IPS-18c (cell line): ENCODE data around the gene SLC4A9.

Source experiments
- H3K4me3 ChIP-seq: 2 replicates; pipeline ENCODE4 v1.7.0; 2013; ENCODE audit warnings: low read depth, mild to moderate bottlenecking, low read length, moderate library complexity; ENCODE audit not compliant: insufficient read depth
- H3K9me3 ChIP-seq: one replicate; pipeline ENCODE4 v1.6.1; 2013; ENCODE audit warnings: mild to moderate bottlenecking, low read length, moderate library complexity; ENCODE audit not compliant: control insufficient read depth, insufficient read depth

The SLC4A9 gene, protein sequence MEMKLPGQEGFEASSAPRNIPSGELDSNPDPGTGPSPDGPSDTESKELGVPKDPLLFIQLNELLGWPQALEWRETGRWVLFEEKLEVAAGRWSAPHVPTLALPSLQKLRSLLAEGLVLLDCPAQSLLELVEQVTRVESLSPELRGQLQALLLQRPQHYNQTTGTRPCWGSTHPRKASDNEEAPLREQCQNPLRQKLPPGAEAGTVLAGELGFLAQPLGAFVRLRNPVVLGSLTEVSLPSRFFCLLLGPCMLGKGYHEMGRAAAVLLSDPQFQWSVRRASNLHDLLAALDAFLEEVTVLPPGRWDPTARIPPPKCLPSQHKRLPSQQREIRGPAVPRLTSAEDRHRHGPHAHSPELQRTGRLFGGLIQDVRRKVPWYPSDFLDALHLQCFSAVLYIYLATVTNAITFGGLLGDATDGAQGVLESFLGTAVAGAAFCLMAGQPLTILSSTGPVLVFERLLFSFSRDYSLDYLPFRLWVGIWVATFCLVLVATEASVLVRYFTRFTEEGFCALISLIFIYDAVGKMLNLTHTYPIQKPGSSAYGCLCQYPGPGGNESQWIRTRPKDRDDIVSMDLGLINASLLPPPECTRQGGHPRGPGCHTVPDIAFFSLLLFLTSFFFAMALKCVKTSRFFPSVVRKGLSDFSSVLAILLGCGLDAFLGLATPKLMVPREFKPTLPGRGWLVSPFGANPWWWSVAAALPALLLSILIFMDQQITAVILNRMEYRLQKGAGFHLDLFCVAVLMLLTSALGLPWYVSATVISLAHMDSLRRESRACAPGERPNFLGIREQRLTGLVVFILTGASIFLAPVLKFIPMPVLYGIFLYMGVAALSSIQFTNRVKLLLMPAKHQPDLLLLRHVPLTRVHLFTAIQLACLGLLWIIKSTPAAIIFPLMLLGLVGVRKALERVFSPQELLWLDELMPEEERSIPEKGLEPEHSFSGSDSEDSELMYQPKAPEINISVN

GRCh38 chr5:140360101-140360500 is at the start of gene SLC4A9:
Gene SLC4A9, plus strand, starts transcription at chr5:140360194. Its CDS starts 43 bp downstream, at chr5:140360237.
- no peak within 1 kb of the TSS for H3K4me3 ChIP-seq
- no peaks in the 10 kb centered on the region for H3K9me3 ChIP-seq

DNA sequence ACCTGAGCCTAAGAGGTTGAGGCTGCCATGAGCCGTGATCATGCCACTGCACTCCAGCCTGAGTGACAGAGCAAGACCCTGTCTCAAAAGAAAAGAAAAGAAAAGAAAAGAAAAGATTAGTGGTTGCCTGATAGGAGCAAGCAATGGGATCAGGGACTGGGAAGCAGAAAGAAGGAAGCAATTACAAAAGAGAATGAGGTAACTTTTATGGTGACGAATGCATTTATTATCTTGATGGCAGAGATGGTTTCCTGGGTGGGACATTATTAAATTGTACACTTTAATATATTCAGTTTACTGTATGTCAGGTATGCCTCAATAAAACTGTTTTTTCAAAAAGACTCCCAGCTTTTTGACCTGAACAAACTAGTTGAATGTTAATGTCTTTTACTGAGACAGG is 49.6 kb upstream of the SLC4A9 start:
- Histone ChIP-seq H3K4me3 (no peak overlapping the region), H3K9me3 (no peaks in the 10 kb centered on the region)

- Histone ChIP-seq H3K9me3 (no peaks in the 10 kb centered on the region), H3K4me3 (no peak overlapping the region)
These were observed 49.0 kb upstream of the SLC4A9 start for GRCh38 chr5:140311011-140311467.

DNA sequence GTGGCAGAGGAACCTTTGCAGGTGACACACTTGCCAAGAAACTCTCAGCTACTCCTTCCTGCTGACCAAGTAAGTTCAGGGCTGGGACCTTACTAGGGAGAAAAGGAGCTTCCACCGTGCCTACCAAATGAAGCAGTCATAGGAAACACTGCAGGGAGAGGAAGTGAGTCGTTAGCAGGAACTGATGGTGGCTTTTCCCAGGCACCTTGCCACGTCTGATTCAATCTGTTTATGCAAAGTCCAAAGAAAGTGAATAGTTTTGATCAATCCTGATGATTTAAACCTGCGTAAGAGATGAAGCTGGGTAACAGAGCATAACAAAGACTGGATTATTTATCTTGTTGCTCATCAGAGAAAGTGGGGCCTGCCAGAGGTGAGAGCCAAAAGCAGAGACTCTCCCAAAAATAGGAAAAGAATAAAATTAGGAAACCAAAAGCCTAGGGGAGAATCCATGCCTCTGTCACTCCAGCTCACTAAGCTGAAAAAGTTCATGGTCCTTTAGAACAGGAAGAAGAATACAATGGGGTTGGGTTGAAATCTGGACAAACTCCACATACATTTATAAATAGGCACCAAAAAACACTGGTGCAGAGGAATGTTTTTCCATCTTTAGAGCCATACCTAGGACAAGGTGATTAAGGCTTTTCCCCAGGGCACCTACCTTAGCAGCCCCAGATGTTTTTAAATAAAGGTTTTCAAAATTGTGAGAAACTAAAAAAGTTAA is 47.8 kb upstream of the SLC4A9 start:
- Histone ChIP-seq H3K4me3 (no peak overlapping the region), H3K9me3 (no peaks in the 10 kb centered on the region)

GRCh38 chr5:140312791-140313189 is 47.2 kb upstream of the SLC4A9 start:
- H3K9me3 ChIP-seq, result no peaks in the 10 kb centered on the region

GRCh38 chr5:140317859-140318258 is 42.1 kb upstream of the SLC4A9 start:
- Histone ChIP-seq H3K9me3 (no peaks in the 10 kb centered on the region), H3K4me3 (no peak overlapping the region)

More at GRCh38 chr5:140312791-140313189, 47.2 kb upstream of the SLC4A9 start:
- no peak overlapping the region for H3K4me3 ChIP-seq

- Histone ChIP-seq H3K4me3 (no peak overlapping the region), H3K9me3 (no peaks in the 10 kb centered on the region)
These were observed 41.2 kb upstream of the SLC4A9 start for GRCh38 chr5:140318792-140319191.

DNA sequence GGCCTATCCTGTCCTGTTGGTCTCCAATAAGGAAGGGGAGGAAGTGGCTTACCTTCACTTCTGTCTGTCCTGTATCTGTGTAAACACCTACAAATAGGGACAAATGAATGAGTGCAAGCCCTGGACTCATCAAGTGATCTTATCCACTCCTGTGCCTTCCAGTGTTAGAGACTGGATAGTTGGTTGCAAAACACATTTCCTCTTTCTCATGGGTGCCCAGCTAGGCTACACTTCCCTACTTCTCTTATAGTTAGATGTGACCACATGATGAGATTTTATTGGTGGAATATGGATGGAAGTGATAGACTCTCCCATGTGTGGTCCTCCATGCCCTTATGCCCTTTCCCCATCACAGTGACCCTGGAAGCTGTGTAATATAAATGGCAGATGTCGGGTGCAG is 40.2 kb upstream of the SLC4A9 start:
- H3K4me3 ChIP-seq, result no peak overlapping the region
- H3K9me3 ChIP-seq, result no peaks in the 10 kb centered on the region

- Histone ChIP-seq H3K9me3 (no peaks in the 10 kb centered on the region), H3K4me3 (no peak overlapping the region)
These were observed 38.2 kb upstream of the SLC4A9 start for GRCh38 chr5:140321796-140322195.

DNA sequence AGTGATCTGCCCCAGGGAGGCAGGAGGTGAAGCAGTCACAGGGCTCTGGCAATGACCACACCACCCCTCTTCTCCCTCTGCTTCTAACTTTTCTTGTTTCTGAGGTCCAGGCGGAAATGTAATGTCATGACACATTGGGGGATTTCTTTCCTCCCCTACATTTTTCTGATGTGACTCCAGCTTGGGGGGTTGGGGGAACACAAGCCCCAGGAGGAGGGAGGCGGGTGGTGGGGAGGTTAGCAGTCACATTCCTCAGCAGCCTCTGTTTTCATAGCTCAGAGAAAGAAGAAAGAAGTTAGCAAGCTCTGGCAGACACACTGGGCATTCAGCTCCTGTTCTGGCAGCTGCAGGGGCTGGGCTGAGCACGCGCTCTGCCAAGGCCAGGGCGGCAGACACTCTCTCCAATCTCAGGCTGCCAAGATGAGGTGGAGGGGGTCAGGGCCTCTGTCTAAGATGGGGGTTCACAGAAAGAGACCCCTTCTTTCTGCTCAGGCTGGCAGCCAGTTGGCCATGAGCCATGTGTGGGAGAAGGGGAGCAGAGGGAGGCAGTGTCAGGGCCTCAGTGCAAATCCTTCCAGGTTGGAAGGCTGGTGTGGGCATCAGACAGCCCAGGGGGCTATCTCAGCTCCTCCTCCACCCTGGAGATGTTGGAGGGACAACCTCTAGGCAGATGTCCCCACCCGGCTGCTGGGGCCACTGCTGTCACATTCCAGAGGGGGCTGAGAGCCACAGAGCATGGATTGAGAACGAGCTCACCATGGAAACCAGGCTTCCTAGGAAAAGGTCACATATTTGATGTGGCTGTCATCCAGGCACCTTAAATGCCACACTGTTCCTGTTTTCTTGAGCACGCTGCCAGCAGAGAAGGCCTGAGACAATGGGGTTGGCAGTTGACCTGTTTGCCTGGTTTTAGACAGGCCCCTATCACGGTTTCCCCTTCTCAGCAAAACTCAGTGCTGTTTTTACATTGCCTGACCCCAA is 37.0 kb upstream of the SLC4A9 start:
- H3K4me3 ChIP-seq, result no peak overlapping the region
- no peaks in the 10 kb centered on the region for H3K9me3 ChIP-seq

DNA sequence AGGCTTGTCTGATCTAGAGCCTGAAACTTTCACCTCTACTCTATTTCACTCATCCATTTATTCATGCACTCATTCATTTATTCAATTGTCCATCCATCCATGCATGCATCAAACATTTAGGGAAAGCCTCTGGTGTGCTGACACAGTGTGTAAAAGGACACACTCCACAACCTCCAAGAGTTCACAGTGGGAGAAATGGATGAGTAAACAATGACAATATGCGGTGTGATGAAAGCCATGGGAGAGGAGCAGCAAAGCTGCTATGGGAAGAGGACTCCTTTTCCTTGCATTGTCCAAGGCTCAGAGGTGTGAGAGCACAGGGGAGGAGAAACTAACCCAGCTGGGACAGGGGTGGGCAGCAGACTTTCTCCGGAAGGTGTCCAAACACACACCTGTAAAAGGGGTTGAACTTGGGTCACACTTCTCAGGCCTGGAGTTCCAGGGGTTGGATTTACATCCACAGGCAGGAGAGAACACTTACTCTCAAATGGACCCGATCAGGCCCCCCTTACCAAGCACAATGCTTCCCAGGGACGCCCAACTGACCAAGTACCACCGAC is 35.9 kb upstream of the SLC4A9 start:
- H3K9me3 ChIP-seq, result no peaks in the 10 kb centered on the region
- no peak overlapping the region for H3K4me3 ChIP-seq

GRCh38 chr5:140324617-140325241 is 35.3 kb upstream of the SLC4A9 start:
- H3K4me3 ChIP-seq, result no peak overlapping the region
- H3K9me3 ChIP-seq, result no peaks in the 10 kb centered on the region

GRCh38 chr5:140325486-140325885 is 34.5 kb upstream of the SLC4A9 start:
- no peak overlapping the region for H3K4me3 ChIP-seq
- H3K9me3 ChIP-seq, result no peaks in the 10 kb centered on the region

DNA sequence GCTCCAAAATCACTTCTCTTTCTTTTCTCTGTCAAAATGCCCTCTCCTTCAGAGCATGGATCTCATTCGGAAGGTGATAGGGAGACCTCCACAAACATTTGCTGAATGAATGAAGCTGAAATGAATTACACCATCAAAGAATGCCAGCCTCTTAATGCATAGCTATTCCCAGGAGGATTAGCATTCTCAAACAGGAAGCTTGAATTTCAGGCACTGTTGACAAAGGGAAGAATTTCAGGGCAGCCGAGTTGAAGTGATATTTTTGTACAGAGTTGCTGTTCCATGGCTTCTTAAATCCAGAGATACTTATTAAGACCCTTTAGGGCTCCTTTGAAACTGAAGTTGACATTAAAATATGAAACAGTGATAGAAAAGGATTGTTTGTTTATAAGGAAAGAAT is 32.4 kb upstream of the SLC4A9 start:
- Histone ChIP-seq H3K4me3 (no peak overlapping the region), H3K9me3 (peaks cover 2% of the 10 kb centered on the region)

DNA sequence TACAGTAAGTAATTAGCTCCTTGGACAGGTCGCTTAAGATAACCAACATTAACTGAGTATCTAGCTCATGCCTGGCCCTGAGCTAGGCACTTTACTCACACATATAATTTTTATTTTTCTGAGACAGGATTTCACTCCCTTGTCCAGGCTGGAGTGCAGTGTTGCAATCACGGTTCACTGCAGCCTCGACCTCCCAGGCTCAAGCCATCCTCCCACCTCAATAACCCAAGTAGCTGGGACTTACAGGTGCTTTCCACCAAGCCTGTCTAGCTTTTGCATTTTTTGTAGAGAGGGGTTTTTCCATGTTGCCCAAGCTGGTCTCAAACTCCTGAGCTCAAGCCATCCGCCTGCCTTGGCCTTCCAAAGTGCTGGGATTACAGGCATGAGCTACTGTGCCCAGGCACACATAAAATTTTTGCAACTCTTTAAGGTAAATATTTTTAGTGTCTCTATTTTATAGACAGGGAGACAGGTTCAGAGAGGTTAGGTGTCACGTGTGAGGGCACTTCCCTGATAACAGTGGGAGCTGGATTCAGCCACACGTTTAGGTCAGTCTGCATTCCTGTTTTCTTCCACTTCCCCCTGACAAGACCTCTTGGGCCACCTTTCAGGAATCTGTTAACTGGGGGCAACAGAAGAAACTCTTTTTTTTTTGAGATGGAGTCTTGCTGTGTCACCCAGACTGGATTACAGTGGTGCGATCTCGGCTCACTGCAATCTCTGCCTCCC is 31.8 kb upstream of the SLC4A9 start:
- H3K4me3 ChIP-seq, result no peak overlapping the region
- peaks cover 2% of the 10 kb centered on the region for H3K9me3 ChIP-seq
